OCI-LY7 (cell line): ENCODE results near the gene ZSCAN23. TPM values are rescaled to one million over a fixed set of nuclear protein-coding genes. Genes with fewer than 3 reads are reported as not detected.

Experiments used
- BruUV-seq: library from RNA; stranded (reverse); fragments of 400-500 nt; replicated peaks from 2 replicates; lab custom pipeline; 2021; lab: Mats Ljungman, UMichigan
- CTCF ChIA-PET: fragments of 300-600 bp; sonication (Branson Sonifier 250); formaldehyde crosslinking; loops from one replicate; lab custom pipeline; 2022; ENCODE audit warnings: antibody characterized with exemption; ENCODE audit not compliant: unreplicated experiment; lab: Charles Lee
- POLR2A ChIA-PET: fragments of 300-600 bp; sonication (Branson Sonifier 250); formaldehyde crosslinking; loops from one replicate; lab custom pipeline; 2022; ENCODE audit warnings: antibody characterized with exemption; lab: Charles Lee
- DNase-seq: peaks from one replicate; pipeline ENCODE4 v3.0.0-alpha.2; 2015; ENCODE audit warnings: low spot score
- H2AFZ ChIP-seq: fragments of 200-600 bp; sonication (generic), shearing (Covaris generic); 2 replicates; pipeline ENCODE4 v1.6.1; 2014; ENCODE audit warnings: mild to moderate bottlenecking, antibody characterized with exemption, low read length, moderate library complexity
- H3K27ac ChIP-seq: fragments of 200-600 bp; sonication (generic); 2 replicates; pipeline ENCODE4 v1.5.1; 2014; ENCODE audit warnings: mixed run types, low read depth, mild to moderate bottlenecking, moderate library complexity, low read length, inconsistent platforms; ENCODE audit not compliant: poor library complexity, severe bottlenecking
- H3K36me3 ChIP-seq: fragments of 200-600 bp; sonication (generic); 2 replicates; pipeline ENCODE4 v1.6.1; 2014; ENCODE audit warnings: mild to moderate bottlenecking, antibody characterized with exemption, low read length, moderate library complexity, mixed read lengths; ENCODE audit not compliant: insufficient read depth
- H3K4me1 ChIP-seq: fragments of 200-600 bp; sonication (generic); 2 replicates; pipeline ENCODE4 v1.5.1; 2014; ENCODE audit warnings: mild to moderate bottlenecking, low read length; ENCODE audit not compliant: insufficient read depth, poor library complexity, severe bottlenecking
- H3K4me2 ChIP-seq: fragments of 200-600 bp; sonication (generic); 2 replicates; pipeline ENCODE4 v1.6.1; 2014; ENCODE audit warnings: mild to moderate bottlenecking, low read length
- H3K4me3 ChIP-seq: fragments of 200-600 bp; sonication (generic); 2 replicates; pipeline ENCODE4 v1.5.1; 2014; ENCODE audit warnings: mild to moderate bottlenecking, low read depth, low read length; ENCODE audit not compliant: poor library complexity, severe bottlenecking
- H3K79me2 ChIP-seq: fragments of 200-600 bp; sonication (generic); 2 replicates; pipeline ENCODE4 v1.6.1; 2016; ENCODE audit warnings: low read depth, mild to moderate bottlenecking, low read length, moderate library complexity, mixed read lengths; ENCODE audit not compliant: insufficient read depth
- H3K9me2 ChIP-seq: fragments of 200-600 bp; sonication (generic); 2 replicates; pipeline ENCODE4 v1.6.1; 2016; ENCODE audit warnings: mild to moderate bottlenecking, low read length, mixed read lengths; ENCODE audit not compliant: insufficient read depth
- H3K9me3 ChIP-seq: fragments of 200-600 bp; sonication (generic); 2 replicates; pipeline ENCODE4 v1.6.1; 2014; ENCODE audit warnings: mild to moderate bottlenecking, mixed run types, low read length, mixed read lengths
- H4K20me1 ChIP-seq: fragments of 200-600 bp; sonication (generic); 2 replicates; pipeline ENCODE4 v1.6.1; 2014; ENCODE audit warnings: mild to moderate bottlenecking, antibody characterized with exemption, low read length, moderate library complexity, mixed read lengths; ENCODE audit not compliant: insufficient read depth
- EZH2phosphoT487 ChIP-seq: fragments of 200-600 bp; sonication (generic); IDR thresholded peaks from 2 replicates; pipeline ENCODE4 v1.6.1; 2018; ENCODE audit warnings: low read depth, borderline replicate concordance, mild to moderate bottlenecking, mixed run types, antibody characterized with exemption, low read length, moderate library complexity, mixed read lengths
- intact Hi-C: fragments of 100-400 bp; cut with micrococcal nuclease; formaldehyde crosslinking; loops from one replicate; pipeline ENCODE4 v1.10.0; 2022; ENCODE audit not compliant: unreplicated experiment
- small RNA-seq: library from RNA; depleted of rRNA; stranded (forward); fragments of <200 nt; gene quantifications from one replicate; pipeline ENCODE3, GENCODE V24; 2014
- total RNA-seq, 2 experiments: library from RNA; depleted of rRNA in 1 of 2; stranded (reverse); fragments of >200 nt in 1 of 2; shearing (Covaris generic) in 1 of 2; gene quantifications; 2 replicates each; pipeline ENCODE4 v1.2.3, GENCODE V29; 2014 to 2022
- TF ChIP-seq, protein P1 (sequence below): fragments of 200-600 bp; sonication (generic); conservative IDR thresholded peaks from 2 replicates; pipeline ENCODE4 v1.5.1; 2014; ENCODE audit warnings: mild to moderate bottlenecking, antibody characterized with exemption, low read length, moderate library complexity, mixed read lengths

ZSCAN23 gene
- total RNA-seq, 2 experiments from 2014 or later, result not detected

DNA sequence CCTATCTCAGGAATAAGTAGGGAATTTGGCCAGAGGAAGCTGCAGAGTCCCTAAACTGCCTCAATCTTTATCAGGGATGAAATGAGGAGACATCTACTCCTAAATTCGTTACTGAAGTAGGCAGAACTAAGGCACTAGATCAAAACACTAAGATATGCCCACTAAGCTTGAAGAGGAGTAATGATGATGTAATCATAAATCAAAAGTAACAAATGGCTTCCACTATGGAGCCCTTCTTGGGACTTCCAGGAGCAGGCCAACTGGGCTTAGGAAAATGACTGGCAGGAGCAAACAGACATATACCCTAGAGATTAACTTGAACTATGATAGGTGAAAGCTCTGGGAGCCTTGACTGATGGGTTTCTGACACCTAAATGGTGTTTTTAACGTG lies 59.2 kb downstream of the ZSCAN23 start:
- Histone ChIP-seq H2AFZ (no peak overlapping the region), H3K27ac (no peak overlapping the region), H3K4me1 (no peaks in the 10 kb centered on the region), H3K79me2 (peaks cover 6% of the 10 kb centered on the region; the same call in 1 of the 2 replicates), H3K9me3 (no peaks in the 10 kb centered on the region), H3K36me3 (peaks cover 99% of the 10 kb centered on the region), H3K9me2 (no peaks in the 10 kb centered on the region), H3K4me3 (no peak overlapping the region), H4K20me1 (no peaks in the 10 kb centered on the region), H3K4me2 (no peak overlapping the region)
- no TSS peak for BruUV-seq
- DNase-seq, result no peak
- TF ChIP-seq, protein P1, sequence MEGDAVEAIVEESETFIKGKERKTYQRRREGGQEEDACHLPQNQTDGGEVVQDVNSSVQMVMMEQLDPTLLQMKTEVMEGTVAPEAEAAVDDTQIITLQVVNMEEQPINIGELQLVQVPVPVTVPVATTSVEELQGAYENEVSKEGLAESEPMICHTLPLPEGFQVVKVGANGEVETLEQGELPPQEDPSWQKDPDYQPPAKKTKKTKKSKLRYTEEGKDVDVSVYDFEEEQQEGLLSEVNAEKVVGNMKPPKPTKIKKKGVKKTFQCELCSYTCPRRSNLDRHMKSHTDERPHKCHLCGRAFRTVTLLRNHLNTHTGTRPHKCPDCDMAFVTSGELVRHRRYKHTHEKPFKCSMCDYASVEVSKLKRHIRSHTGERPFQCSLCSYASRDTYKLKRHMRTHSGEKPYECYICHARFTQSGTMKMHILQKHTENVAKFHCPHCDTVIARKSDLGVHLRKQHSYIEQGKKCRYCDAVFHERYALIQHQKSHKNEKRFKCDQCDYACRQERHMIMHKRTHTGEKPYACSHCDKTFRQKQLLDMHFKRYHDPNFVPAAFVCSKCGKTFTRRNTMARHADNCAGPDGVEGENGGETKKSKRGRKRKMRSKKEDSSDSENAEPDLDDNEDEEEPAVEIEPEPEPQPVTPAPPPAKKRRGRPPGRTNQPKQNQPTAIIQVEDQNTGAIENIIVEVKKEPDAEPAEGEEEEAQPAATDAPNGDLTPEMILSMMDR, result no peak
- no peak for TF ChIP-seq EZH2phosphoT487
- ChIA-PET CTCF (no interaction called here), POLR2A (interaction anchor here (0.6 kb wide), 1 partner anchor 344 kb away, joined by 4 read pairs; no protein-coding TSS in a partner anchor)
- intact Hi-C loops, result no loop called here

DNA sequence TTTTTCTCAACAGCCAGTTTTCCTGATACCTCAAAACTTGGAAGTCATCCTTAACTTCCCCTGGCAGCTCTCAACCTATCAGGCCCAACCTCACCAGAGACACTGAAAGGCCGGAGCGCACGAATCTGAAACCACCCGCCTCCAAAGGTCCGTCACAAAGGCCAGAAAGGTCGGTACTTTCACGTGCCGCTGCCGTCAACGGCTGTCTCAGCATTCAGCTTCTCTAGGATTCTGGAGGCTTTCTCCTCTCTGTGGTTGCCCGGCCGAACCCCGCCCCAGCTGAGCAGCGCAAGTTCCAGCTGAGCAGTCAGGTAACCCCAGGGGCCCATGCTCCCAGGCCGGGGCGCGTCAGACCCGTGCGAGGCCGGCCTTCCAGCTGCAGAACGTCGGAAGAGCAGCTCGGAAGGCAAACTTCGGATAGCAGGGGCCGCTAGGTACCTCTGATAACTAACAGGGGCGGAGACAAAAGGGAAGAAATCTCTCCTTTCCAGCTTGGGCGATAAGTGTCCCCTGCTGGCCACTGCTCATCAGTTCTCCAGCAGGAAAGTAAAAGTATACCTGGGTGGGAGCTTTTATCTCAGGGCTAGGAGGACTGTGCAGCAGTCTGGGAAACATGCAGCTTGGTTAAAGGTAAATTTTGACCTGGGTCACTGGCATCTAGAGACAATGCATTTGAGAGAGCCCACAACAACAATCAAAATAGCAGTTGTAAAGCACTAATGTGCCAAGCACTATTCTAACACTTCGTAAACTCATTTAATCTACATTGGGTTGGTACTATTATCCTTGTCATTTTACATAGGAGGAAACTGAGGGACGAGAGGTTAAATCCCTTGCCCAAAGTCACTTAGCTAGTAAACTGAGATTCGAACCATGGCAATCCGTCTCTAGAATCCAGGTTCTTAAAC lies 59.8 kb downstream of the ZSCAN23 start:
- Histone ChIP-seq H2AFZ (no peak overlapping the region), H3K36me3 (peaks cover 99% of the 10 kb centered on the region), H3K4me3 (no peak overlapping the region), H3K4me1 (no peaks in the 10 kb centered on the region), H3K4me2 (peak overlapping the region; percentile 31; the same call in 1 of the 2 replicates), H3K9me3 (peaks cover 6% of the 10 kb centered on the region; the same call in 1 of the 2 replicates), H4K20me1 (no peaks in the 10 kb centered on the region), H3K27ac (no peak overlapping the region), H3K79me2 (peaks cover 6% of the 10 kb centered on the region; the same call in 1 of the 2 replicates), H3K9me2 (no peaks in the 10 kb centered on the region)
- TF ChIP-seq EZH2phosphoT487, result no peak
- TF ChIP-seq, protein P1, result no peak
- POLR2A ChIA-PET, result interaction anchor here (0.5 kb wide), 1 partner anchor 543 kb away, joined by 3 read pairs; no protein-coding TSS in a partner anchor
- CTCF ChIA-PET, result no interaction called here
- no TSS peak for BruUV-seq
- DNase-seq, result no peak
- intact Hi-C loops, result no loop called here

Small RNAs within 50 kb of the gene (small RNA-seq; reads per million reads assigned to genes)
- gene RNU2-45P, result not detected

Other genes starting within 250 kb of the ZSCAN23 start
- gene ZSCAN9, start 218.2 kb downstream of the ZSCAN23 start, total RNA-seq (2014; rRNA removed; shearing (Covaris generic)), result 7.3 and 9.0 TPM in 2 replicates
- gene ZSCAN9, start 218.2 kb downstream of the ZSCAN23 start, total RNA-seq (2022), result 3.1 and 7.0 TPM in 2 replicates
- gene ZKSCAN4, start 191.2 kb downstream of the ZSCAN23 start, total RNA-seq (2014; rRNA removed; shearing (Covaris generic)), result 7.9 and 9.3 TPM in 2 replicates
- 6.9 and 7.9 TPM in 2 replicates for gene ZKSCAN4, start 191.2 kb downstream of the ZSCAN23 start, total RNA-seq (2022)
- gene NKAPL, start 184.2 kb downstream of the ZSCAN23 start, total RNA-seq (2014; rRNA removed; shearing (Covaris generic)), result not detected in 2 replicates
- gene NKAPL, start 184.2 kb downstream of the ZSCAN23 start, total RNA-seq (2022), result not detected in 2 replicates
- 6.8 and 15.4 TPM in 2 replicates for gene ZSCAN26, start 176.3 kb downstream of the ZSCAN23 start, total RNA-seq (2014; rRNA removed; shearing (Covaris generic))
- gene ZSCAN26, start 176.3 kb downstream of the ZSCAN23 start, total RNA-seq (2022), result 2.8 and 6.3 TPM in 2 replicates
- 1.6 and 3.3 TPM in 2 replicates for gene PGBD1, start 161.9 kb downstream of the ZSCAN23 start, total RNA-seq (2014; rRNA removed; shearing (Covaris generic))
- gene PGBD1, start 161.9 kb downstream of the ZSCAN23 start, total RNA-seq (2022), result 1.6 and 1.9 TPM in 2 replicates
- not detected in 2 replicates for gene ZSCAN31, start 107.3 kb downstream of the ZSCAN23 start, total RNA-seq (2014; rRNA removed; shearing (Covaris generic))
- not detected in 2 replicates for gene ZSCAN31, start 107.3 kb downstream of the ZSCAN23 start, total RNA-seq (2022)
- 2.5 and 3.2 TPM in 2 replicates for gene ZKSCAN3, start 93.5 kb downstream of the ZSCAN23 start, total RNA-seq (2014; rRNA removed; shearing (Covaris generic))
- gene ZKSCAN3, start 93.5 kb downstream of the ZSCAN23 start, total RNA-seq (2022), result 6.7 and 7.1 TPM in 2 replicates
- 10.2 and 10.5 TPM in 2 replicates for gene ZSCAN12, start 43.7 kb downstream of the ZSCAN23 start, total RNA-seq (2014; rRNA removed; shearing (Covaris generic))
- gene ZSCAN12, start 43.7 kb downstream of the ZSCAN23 start, total RNA-seq (2022), result 8.4 and 11.0 TPM in 2 replicates
- not detected in 2 replicates for gene GPX6, start 72.3 kb upstream of the ZSCAN23 start, total RNA-seq (2014; rRNA removed; shearing (Covaris generic))
- gene GPX6, start 72.3 kb upstream of the ZSCAN23 start, total RNA-seq (2022), result not detected in 2 replicates
- gene GPX5, start 82.4 kb upstream of the ZSCAN23 start, total RNA-seq (2014; rRNA removed; shearing (Covaris generic)), result 0.09 TPM in 1 of 2 replicates, not detected in the other
- gene GPX5, start 82.4 kb upstream of the ZSCAN23 start, total RNA-seq (2022), result not detected in 2 replicates